Measurements from ENCODE around the gene ASGR1. TPM values are rescaled to one million over a fixed set of nuclear protein-coding genes. Genes with fewer than 3 reads are reported as not detected.

ASGR1 gene
- total and polyA plus RNA-seq, 10 donors, result 1.3 to 10.2 (median 3.8) TPM

GRCh38 chr17:7137171-7137943 lies 41.8 kb downstream of the ASGR1 start:
- H3K36me3 ChIP-seq, result no peaks in the 10 kb centered on the region
- H3K4me3 ChIP-seq, result peak overlapping the region in 2 of 8 donors; percentile 12 to 31
- peaks cover 8 to 40% (median 24%) of the 10 kb centered on the region in 6 donors for H3K4me1 ChIP-seq
- 37 to 54% (median 41%) methylated on average over 13 of the region's 13 CpGs for WGBS, 5 donors
- peaks cover 0 to 47% (median 8%) of the 10 kb centered on the region in 7 donors for H3K27me3 ChIP-seq (replicated peaks in 1 of 7)
- no peaks in the 10 kb centered on the region for H3K9me3 ChIP-seq
- intact Hi-C loops (cut with DNase I; ENCODE audit: low total_unique reads), result loop anchor here (2.0 to 5.0 kb wide), 2 partner anchors 85 to 225 kb away; no protein-coding TSS in a partner anchor
- TF ChIP-seq POLR2A (IDR thresholded peaks at IDR 0.05), result no peak
- TF ChIP-seq CTCF (IDR thresholded peaks at IDR 0.05 in 8 of 11, conservative IDR thresholded peaks at IDR 0.05 in 3 of 11), result no peak
- no peak for TF ChIP-seq POLR2AphosphoS5 (IDR thresholded peaks at IDR 0.05)
- peak overlapping the region in 3 of 8 donors; percentile 46 to 68 (median 51) for H3K27ac ChIP-seq
- peak; percentile 74 for DNase-seq

- intact Hi-C loops (cut with DNase I; ENCODE audit: low total_unique reads), result loop anchor here (2.0 to 5.0 kb wide), 2 partner anchors 84 to 224 kb away; no protein-coding TSS in a partner anchor
- WGBS, 5 donors, result 24 to 29% (median 26%) methylated on average over 9 of the region's 9 CpGs
- peak; percentile 93 for DNase-seq
- H3K27ac ChIP-seq, result peak overlapping the region in 2 of 8 donors; percentile 18 to 39
- TF ChIP-seq POLR2AphosphoS5 (IDR thresholded peaks at IDR 0.05) (no peak), POLR2A (IDR thresholded peaks at IDR 0.05) (no peak), CTCF (IDR thresholded peaks at IDR 0.05 in 8 of 11, conservative IDR thresholded peaks at IDR 0.05 in 3 of 11) (peak; percentile 69 to 93 (median 89))
- H3K27me3 ChIP-seq (replicated peaks in 1 of 7), result peaks cover 0 to 46% (median 8%) of the 10 kb centered on the region in 7 donors
- no peaks in the 10 kb centered on the region for H3K9me3 ChIP-seq
- peak overlapping the region in 1 of 8 donors; percentile 1 for H3K4me3 ChIP-seq
- H3K4me1 ChIP-seq, result peaks cover 15 to 50% (median 34%) of the 10 kb centered on the region in 6 donors
- no peaks in the 10 kb centered on the region for H3K36me3 ChIP-seq
These were observed 42.8 kb downstream of the ASGR1 start for GRCh38 chr17:7136266-7136877.

GRCh38 chr17:7133916-7134315 lies 45.3 kb downstream of the ASGR1 start:
- 71 to 77% (median 77%) methylated on average over 20 of the region's 20 CpGs for WGBS, 5 donors
- Histone ChIP-seq H3K4me3 (peak overlapping the region in 1 of 8 donors; percentile 49), H3K27me3 (replicated peaks in 1 of 7) (peaks cover 0 to 24% (median 4%) of the 10 kb centered on the region in 7 donors), H3K36me3 (no peaks in the 10 kb centered on the region), H3K9me3 (no peaks in the 10 kb centered on the region), H3K27ac (peak overlapping the region in 5 of 8 donors; percentile 56 to 91 (median 78)), H3K4me1 (peaks cover 19 to 68% (median 46%) of the 10 kb centered on the region in 6 donors)
- intact Hi-C loops (cut with DNase I; ENCODE audit: low total_unique reads), result no loop called here
- peak; percentile 70 for DNase-seq
- no peak for TF ChIP-seq POLR2A (IDR thresholded peaks at IDR 0.05)
- TF ChIP-seq CTCF (IDR thresholded peaks at IDR 0.05 in 8 of 11, conservative IDR thresholded peaks at IDR 0.05 in 3 of 11), result no peak
- no peak for TF ChIP-seq POLR2AphosphoS5 (IDR thresholded peaks at IDR 0.05)

All from spleen (tissue), 11 donors.